MM.1S (cell line): ENCODE results near the gene COL2A1.
A peak's percentile ranks its signal among the peaks of the same experiment; 100 is the strongest.

Source experiments
- DNase-seq: peaks from one replicate; pipeline ENCODE4 v3.0.0-alpha.2; 2015
- H2AFZ ChIP-seq: fragments of 300-600 bp; sonication (generic); 2 replicates; pipeline ENCODE4 v1.6.0; 2016; ENCODE audit warnings: antibody characterized with exemption, low read length
- H3F3A ChIP-seq: fragments of 300-600 bp; sonication (generic); 2 replicates; pipeline ENCODE4 v1.6.1; 2016; ENCODE audit warnings: mild to moderate bottlenecking, antibody characterized with exemption, low read length, moderate library complexity, mixed read lengths; ENCODE audit not compliant: insufficient read depth
- H3K27ac ChIP-seq: fragments of 300-600 bp; sonication (generic); 2 replicates; pipeline ENCODE4 v1.5.1; 2016; ENCODE audit warnings: mild to moderate bottlenecking, low read length
- H3K27me3 ChIP-seq: fragments of 300-600 bp; sonication (generic); replicated peaks from 2 replicates; pipeline ENCODE4 v1.6.0; 2016; ENCODE audit warnings: low read length; ENCODE audit not compliant: insufficient read depth
- H3K36me3 ChIP-seq: fragments of 300-600 bp; sonication (generic); replicated peaks from 2 replicates; pipeline ENCODE4 v1.6.1; 2016; ENCODE audit warnings: mild to moderate bottlenecking, low read length, mixed read lengths; ENCODE audit not compliant: insufficient read depth
- H3K4me1 ChIP-seq: fragments of 300-600 bp; sonication (generic); 2 replicates; pipeline ENCODE4 v1.6.1; 2016; ENCODE audit warnings: low read length, mixed read lengths
- H3K4me2 ChIP-seq: fragments of 300-600 bp; sonication (generic); 2 replicates; pipeline ENCODE4 v1.6.0; 2016; ENCODE audit warnings: low read depth, low read length
- H3K4me3 ChIP-seq: fragments of 300-600 bp; sonication (generic); 2 replicates; pipeline ENCODE4 v1.5.1; 2016; ENCODE audit warnings: low read length, mixed read lengths
- H3K79me2 ChIP-seq: fragments of 300-600 bp; sonication (generic); 2 replicates; pipeline ENCODE4 v1.6.1; 2016; ENCODE audit warnings: mixed run types, low read length, mixed read lengths
- H3K9ac ChIP-seq: fragments of 300-600 bp; sonication (generic); 2 replicates; pipeline ENCODE4 v1.6.1; 2016; ENCODE audit warnings: low read length, mixed read lengths
- H3K9me2 ChIP-seq: fragments of 300-600 bp; sonication (generic); replicated peaks from 2 replicates; pipeline ENCODE4 v1.6.1; 2016; ENCODE audit warnings: mild to moderate bottlenecking, low read length, mixed read lengths; ENCODE audit not compliant: insufficient read depth
- H3K9me3 ChIP-seq: fragments of 300-600 bp; sonication (generic); replicated peaks from 2 replicates; pipeline ENCODE4 v1.6.1; 2016; ENCODE audit warnings: mild to moderate bottlenecking, low read length, mixed read lengths; ENCODE audit not compliant: insufficient read depth
- H4K20me1 ChIP-seq: fragments of 300-600 bp; sonication (generic); 2 replicates; pipeline ENCODE4 v1.6.1; 2016; ENCODE audit warnings: mild to moderate bottlenecking, low read length, moderate library complexity, mixed read lengths; ENCODE audit not compliant: insufficient read depth
- EZH2 ChIP-seq: fragments of 300-600 bp; sonication (generic); optimal IDR thresholded peaks from 2 replicates; pipeline ENCODE3; 2017; ENCODE audit warnings: low read depth, mild to moderate bottlenecking, antibody characterized with exemption, low read length, mixed read lengths
- EZH2phosphoT487 ChIP-seq: fragments of 300-600 bp; sonication (generic); IDR thresholded peaks from 2 replicates; pipeline ENCODE4 v1.6.1; 2018; ENCODE audit warnings: antibody characterized with exemption, low read length
- TF ChIP-seq, protein P1 (sequence below): fragments of 300-600 bp; sonication (generic); IDR thresholded peaks from 2 replicates; pipeline ENCODE4 v1.5.1; 2016; ENCODE audit warnings: antibody characterized with exemption, low read length, mixed read lengths

COL2A1 gene

DNA sequence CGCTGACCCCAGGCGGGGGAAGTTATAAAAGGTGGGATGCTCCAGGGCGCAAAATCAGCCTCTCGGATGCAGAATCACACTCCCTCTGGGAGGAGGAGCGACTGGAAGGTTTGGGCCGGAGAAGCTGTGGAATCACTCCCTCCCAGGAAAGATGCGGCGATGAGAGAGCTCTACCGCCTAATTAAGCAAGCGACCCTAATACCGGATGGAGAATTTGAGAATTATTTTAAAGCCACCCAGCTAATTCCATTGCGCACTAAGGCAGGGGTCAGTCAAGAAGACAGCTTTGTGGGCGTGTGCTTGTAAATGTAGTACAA lies 1.9 kb downstream of the COL2A1 start:
- Histone ChIP-seq H2AFZ (no peak overlapping the region), H3K36me3 (no peaks in the 10 kb centered on the region), H3K27ac (no peak overlapping the region), H3K4me3 (peak overlapping the region; percentile 53), H3K9ac (no peak overlapping the region), H3K4me2 (peak overlapping the region; percentile 89), H3K9me2 (no peaks in the 10 kb centered on the region), H3K79me2 (no peaks in the 10 kb centered on the region), H3K4me1 (peaks cover 6% of the 10 kb centered on the region; the same call in 1 of the 2 replicates), H4K20me1 (no peaks in the 10 kb centered on the region), H3F3A (no peaks in the 10 kb centered on the region), H3K27me3 (peaks cover 76% of the 10 kb centered on the region), H3K9me3 (no peaks in the 10 kb centered on the region)
- no peak for DNase-seq
- no peak for TF ChIP-seq EZH2
- TF ChIP-seq, protein P1, sequence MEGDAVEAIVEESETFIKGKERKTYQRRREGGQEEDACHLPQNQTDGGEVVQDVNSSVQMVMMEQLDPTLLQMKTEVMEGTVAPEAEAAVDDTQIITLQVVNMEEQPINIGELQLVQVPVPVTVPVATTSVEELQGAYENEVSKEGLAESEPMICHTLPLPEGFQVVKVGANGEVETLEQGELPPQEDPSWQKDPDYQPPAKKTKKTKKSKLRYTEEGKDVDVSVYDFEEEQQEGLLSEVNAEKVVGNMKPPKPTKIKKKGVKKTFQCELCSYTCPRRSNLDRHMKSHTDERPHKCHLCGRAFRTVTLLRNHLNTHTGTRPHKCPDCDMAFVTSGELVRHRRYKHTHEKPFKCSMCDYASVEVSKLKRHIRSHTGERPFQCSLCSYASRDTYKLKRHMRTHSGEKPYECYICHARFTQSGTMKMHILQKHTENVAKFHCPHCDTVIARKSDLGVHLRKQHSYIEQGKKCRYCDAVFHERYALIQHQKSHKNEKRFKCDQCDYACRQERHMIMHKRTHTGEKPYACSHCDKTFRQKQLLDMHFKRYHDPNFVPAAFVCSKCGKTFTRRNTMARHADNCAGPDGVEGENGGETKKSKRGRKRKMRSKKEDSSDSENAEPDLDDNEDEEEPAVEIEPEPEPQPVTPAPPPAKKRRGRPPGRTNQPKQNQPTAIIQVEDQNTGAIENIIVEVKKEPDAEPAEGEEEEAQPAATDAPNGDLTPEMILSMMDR = no peak
- no peak for TF ChIP-seq EZH2phosphoT487

DNA sequence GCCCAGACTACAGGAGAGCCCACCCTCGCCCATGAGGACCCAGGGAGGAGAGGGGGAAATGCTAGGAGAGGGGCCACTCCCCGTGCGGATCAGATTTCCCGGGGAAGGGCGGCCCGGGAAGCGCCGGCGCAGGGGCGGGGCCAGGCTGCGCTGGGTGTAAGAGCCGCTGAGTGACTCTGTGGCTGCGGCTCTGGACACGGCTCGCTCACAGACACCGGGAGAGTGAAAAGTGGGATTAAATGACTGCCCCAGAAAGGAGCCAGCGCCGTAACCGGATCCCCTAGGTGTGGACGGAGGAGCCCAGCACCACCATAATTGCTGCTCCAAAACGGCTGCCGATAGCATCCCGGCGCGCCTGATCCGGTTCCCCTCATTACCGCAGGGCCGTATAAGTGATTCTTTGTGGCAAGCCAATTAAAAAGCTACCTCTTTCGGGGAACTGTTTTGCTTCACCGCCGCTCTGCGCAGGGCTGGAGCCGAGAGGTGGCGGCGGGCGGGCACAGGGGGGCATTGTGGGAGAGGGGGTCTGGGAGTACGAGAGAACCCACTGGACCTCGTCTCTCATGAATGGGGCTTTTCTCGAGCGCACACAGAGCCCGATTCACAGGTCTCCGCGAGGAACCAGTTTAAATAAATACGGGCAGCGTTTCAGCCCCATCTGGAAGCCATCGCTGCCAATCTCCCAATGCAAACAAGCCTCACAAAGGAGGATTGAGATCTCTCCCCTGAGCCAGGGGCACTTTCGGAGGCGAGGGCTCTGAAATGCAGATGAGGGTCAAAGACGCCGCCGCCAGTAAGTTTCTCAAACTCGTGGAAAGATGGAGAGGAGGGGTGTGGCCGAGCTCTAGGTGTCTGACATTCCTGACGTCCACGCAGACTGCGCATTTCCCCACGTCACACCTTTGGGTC lies 2.5 kb downstream of the COL2A1 start:
- DNase-seq = no peak
- H3K4me1 ChIP-seq = peaks cover 6% of the 10 kb centered on the region; the same call in 1 of the 2 replicates
- no peak overlapping the region for H3K27ac ChIP-seq
- TF ChIP-seq EZH2phosphoT487 (no peak), EZH2 (no peak)
- TF ChIP-seq, protein P1 = no peak
- H3K36me3 ChIP-seq = no peaks in the 10 kb centered on the region
- no peaks in the 10 kb centered on the region for H4K20me1 ChIP-seq
- no peak overlapping the region for H3K9ac ChIP-seq
- H3K4me3 ChIP-seq = peak overlapping the region; percentile 53
- peaks cover 76% of the 10 kb centered on the region for H3K27me3 ChIP-seq
- no peaks in the 10 kb centered on the region for H3K9me2 ChIP-seq
- H3K79me2 ChIP-seq = no peaks in the 10 kb centered on the region
- peak overlapping the region; percentile 48 for H2AFZ ChIP-seq
- H3K9me3 ChIP-seq = no peaks in the 10 kb centered on the region
- peak overlapping the region; percentile 89 for H3K4me2 ChIP-seq
- H3F3A ChIP-seq = no peaks in the 10 kb centered on the region

DNA sequence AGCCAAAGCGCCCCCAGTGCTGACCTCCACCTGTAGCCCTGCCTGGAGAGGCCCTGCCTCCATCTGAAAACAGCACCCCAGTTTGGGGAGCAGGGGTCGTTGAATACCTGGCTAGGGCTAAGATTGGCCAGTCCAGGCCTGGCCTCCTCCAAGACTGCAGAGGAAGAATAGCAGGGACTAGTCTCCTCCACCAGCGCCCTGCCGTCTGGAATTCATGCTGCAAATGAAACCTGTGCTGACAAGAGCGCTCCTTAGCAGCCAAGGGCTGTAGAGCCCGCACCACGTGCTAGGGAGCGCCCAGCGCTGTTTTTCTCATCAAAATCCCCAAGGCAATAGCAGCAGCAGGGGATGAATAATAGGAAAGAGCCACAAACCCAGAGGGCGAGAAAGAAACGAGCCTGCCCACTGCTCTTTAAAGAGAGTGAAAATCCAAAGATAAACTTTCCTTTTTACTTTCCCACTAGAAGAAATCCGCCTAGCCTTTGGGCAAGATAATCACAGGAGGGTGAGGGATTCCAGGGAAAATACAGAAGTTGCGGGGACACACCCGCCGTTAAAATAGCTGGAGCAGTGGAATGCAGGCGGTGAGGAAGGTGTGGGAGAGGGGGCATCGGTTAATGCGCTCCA lies 3.3 kb downstream of the COL2A1 start:
- Histone ChIP-seq H2AFZ (peak overlapping the region; percentile 45), H3K4me1 (peaks cover 6% of the 10 kb centered on the region; the same call in 1 of the 2 replicates), H3K27ac (no peak overlapping the region), H3K36me3 (no peaks in the 10 kb centered on the region), H3K9me3 (no peaks in the 10 kb centered on the region), H3K4me3 (peak overlapping the region; percentile 53), H3K9me2 (no peaks in the 10 kb centered on the region), H3K27me3 (peaks cover 76% of the 10 kb centered on the region), H3K9ac (no peak overlapping the region), H4K20me1 (no peaks in the 10 kb centered on the region), H3K79me2 (no peaks in the 10 kb centered on the region), H3K4me2 (peak overlapping the region; percentile 89), H3F3A (no peaks in the 10 kb centered on the region)
- DNase-seq = no peak
- no peak for TF ChIP-seq EZH2
- TF ChIP-seq, protein P1 = no peak
- TF ChIP-seq EZH2phosphoT487 = no peak
